Measurements from ENCODE around the gene PRKCH. TPM values are rescaled to one million over a fixed set of nuclear protein-coding genes. Genes with fewer than 3 reads are reported as not detected.

PRKCH gene
- total RNA-seq, 4 donors from 2014 or later, result 17.9 to 105 (median 63.5) TPM

DNA sequence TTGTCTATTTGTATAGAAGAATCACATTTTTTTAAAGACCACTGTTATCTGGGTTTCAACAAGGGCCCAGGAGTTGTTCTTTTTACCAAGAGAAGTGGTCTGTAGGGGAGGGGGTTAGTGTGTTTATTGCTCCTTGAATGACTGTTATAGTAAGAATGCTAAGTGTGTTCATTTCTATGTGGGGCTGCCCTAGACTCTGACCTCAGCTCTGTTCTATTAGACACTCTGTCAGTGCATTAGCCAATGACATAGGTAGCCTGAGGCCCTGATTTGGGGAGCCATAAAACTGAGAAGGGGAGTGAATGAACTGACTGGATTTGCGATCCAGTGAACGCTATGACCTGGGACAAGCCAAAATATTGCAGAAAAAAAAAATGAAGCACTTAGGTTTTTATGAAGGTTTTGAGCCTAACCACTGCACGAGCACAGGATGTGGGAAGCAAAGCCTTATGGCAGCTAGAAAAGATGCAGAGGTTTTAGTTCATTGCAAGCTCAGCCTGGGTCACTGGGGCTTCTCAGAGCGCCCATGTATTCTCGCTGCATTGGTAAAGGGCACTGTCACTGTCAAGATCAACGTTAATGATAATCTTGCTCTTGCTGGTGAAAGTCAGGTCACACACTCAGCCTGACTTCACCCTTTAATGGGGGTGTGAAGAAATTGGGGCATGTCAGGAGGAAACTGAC is 63.8 kb downstream of the PRKCH start:
- Histone ChIP-seq H3K27ac (no peak overlapping the region), H3K4me1 (no peaks in the 10 kb centered on the region), H3K9me3 (no peaks in the 10 kb centered on the region), H3K27me3 (no peaks in the 10 kb centered on the region), H3K4me3 (no peak overlapping the region), H3K36me3 (no peaks in the 10 kb centered on the region)
- DNase-seq, result no peak
- TF ChIP-seq, protein P1, sequence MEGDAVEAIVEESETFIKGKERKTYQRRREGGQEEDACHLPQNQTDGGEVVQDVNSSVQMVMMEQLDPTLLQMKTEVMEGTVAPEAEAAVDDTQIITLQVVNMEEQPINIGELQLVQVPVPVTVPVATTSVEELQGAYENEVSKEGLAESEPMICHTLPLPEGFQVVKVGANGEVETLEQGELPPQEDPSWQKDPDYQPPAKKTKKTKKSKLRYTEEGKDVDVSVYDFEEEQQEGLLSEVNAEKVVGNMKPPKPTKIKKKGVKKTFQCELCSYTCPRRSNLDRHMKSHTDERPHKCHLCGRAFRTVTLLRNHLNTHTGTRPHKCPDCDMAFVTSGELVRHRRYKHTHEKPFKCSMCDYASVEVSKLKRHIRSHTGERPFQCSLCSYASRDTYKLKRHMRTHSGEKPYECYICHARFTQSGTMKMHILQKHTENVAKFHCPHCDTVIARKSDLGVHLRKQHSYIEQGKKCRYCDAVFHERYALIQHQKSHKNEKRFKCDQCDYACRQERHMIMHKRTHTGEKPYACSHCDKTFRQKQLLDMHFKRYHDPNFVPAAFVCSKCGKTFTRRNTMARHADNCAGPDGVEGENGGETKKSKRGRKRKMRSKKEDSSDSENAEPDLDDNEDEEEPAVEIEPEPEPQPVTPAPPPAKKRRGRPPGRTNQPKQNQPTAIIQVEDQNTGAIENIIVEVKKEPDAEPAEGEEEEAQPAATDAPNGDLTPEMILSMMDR (IDR thresholded peaks at IDR 0.05), result no peak
- no peak for TF ChIP-seq POLR2A (IDR thresholded peaks at IDR 0.05)
- intact Hi-C loops (cut with DNase I; ENCODE audit: low total_unique reads), result no loop called here

DNA sequence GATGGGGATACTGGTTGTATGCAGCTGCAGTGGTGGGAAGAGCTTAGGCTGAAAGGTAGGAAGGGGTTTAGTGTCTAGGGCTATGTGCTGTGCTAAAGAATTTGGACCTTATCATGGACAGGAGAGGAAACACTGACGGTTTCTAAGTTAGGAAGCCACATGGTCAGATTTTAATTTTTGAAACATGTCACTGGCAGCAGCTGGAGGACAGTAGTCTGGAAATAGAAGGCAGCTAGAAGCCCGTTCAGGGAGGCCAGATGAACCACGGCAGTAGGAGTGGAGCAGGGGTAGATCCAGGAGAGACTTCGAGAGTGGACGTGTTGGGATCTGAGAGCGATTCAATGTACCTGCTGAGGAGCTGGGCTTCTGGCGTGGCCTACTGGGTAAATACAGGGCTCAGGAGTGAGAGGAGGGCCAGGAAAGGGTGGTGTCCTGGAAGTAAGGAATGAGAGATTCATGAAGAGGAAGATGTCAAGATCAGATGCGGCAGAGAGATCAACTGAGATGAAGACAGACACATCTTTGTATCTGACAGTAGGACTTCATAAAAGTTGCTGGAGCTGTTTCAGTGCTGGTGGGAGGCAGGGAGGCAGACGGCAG is 64.9 kb downstream of the PRKCH start:
- Histone ChIP-seq H3K9me3 (no peaks in the 10 kb centered on the region), H3K27me3 (no peaks in the 10 kb centered on the region), H3K4me3 (no peak overlapping the region), H3K4me1 (no peaks in the 10 kb centered on the region), H3K36me3 (no peaks in the 10 kb centered on the region), H3K27ac (no peak overlapping the region)
- intact Hi-C loops (cut with DNase I; ENCODE audit: low total_unique reads), result no loop called here
- TF ChIP-seq, protein P1 (IDR thresholded peaks at IDR 0.05), result no peak
- TF ChIP-seq POLR2A (IDR thresholded peaks at IDR 0.05), result no peak
- no peak for DNase-seq

DNA sequence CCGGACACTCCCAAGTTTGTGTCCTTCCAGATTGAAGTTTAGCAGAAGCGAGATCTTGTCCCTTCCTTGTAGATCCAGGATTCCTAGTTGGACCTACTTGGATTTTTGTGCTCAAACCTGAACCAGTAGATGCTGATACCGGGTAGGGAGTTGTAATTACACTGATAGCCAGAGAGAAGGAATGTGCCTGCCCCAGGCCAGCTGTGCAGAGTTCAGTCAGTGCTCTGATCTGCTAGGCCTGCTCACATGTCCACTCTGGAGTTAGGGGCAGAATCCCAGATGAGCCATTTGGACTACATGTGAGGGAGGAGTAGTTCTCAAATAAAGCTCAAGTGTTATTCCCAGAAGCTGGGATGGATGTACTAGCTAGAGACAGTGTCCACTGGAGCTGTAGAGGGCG is 65.7 kb downstream of the PRKCH start:
- H3K27ac ChIP-seq, result no peak overlapping the region
- no peak overlapping the region for H3K4me3 ChIP-seq
- no peaks in the 10 kb centered on the region for H3K9me3 ChIP-seq
- H3K36me3 ChIP-seq, result no peaks in the 10 kb centered on the region
- H3K27me3 ChIP-seq, result no peaks in the 10 kb centered on the region
- H3K4me1 ChIP-seq, result no peaks in the 10 kb centered on the region
- TF ChIP-seq, protein P1 (IDR thresholded peaks at IDR 0.05), result no peak
- no peak for TF ChIP-seq POLR2A (IDR thresholded peaks at IDR 0.05)
- DNase-seq, result no peak
- intact Hi-C loops (cut with DNase I; ENCODE audit: low total_unique reads), result no loop called here

DNA sequence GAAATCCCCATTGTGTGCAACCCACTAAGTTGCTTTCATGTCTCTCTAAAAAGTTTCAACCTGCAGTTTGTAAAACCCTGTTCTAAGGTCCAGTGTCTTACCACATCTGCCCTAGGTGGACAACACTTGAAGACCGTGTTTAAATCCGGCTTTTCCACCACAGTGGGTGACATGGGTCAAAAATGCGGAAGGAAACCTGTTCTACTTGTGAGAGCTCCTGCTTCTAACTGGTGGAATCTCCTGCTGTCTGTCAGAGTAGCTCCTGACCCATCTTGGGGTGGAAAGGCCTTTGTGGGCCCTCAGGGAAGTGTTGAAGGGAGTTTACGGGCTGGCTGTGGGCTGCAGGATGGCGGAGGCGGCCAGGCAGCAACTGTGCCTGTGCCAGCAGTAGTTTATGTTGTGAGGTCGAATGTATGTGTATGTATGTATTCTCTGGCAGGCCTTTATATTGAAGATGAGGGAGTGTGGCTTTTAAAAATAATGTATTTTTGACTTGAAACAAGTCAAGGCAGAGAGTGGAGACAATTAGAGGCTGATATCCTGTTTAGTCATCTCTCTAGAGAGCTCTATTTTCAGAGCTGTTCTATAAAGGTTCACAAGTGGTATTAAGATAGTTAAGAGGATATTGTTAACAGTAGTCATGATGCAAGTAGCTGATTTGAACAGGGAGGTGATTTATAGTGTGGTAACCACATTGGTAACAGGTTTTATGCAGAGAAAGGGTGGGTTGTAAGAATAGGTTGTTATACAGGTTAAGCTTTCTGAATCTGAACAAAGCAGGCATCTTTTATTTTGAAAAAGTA is 67.0 kb downstream of the PRKCH start:
- Histone ChIP-seq H3K27ac (peak overlapping the region in 1 of 2 donors; percentile 7), H3K4me1 (no peaks in the 10 kb centered on the region), H3K36me3 (no peaks in the 10 kb centered on the region), H3K9me3 (no peaks in the 10 kb centered on the region), H3K27me3 (no peaks in the 10 kb centered on the region), H3K4me3 (no peak overlapping the region)
- TF ChIP-seq POLR2A (IDR thresholded peaks at IDR 0.05), result no peak
- TF ChIP-seq, protein P1 (IDR thresholded peaks at IDR 0.05), result no peak
- intact Hi-C loops (cut with DNase I; ENCODE audit: low total_unique reads), result no loop called here
- DNase-seq, result no peak
